ENCODE results near the gene GIMAP8. TPM values are rescaled to one million over a fixed set of nuclear protein-coding genes. Genes with fewer than 3 reads are reported as not detected.

GIMAP8 gene
- total and polyA plus RNA-seq, 2 donors = 14.3 to 15.2 TPM

GRCh38 chr7:150435390-150436073 is 14.9 kb upstream of the GIMAP8 start:
- H3K4me1 ChIP-seq (ENCODE audit: insufficient read depth) = no peaks in the 10 kb centered on the region
- no peak overlapping the region for H3K4me3 ChIP-seq (ENCODE audit: low read depth, low read length)
- H3K27ac ChIP-seq (ENCODE audit: low read depth) = no peak overlapping the region
- no peak for DNase-seq (ENCODE audit: extremely low spot score)
- H3K36me3 ChIP-seq (ENCODE audit: insufficient read depth) = no peaks in the 10 kb centered on the region
- WGBS = 73% methylated on average over 8 of the region's 8 CpGs

GRCh38 chr7:150439967-150440366 is 10.5 kb upstream of the GIMAP8 start:
- Histone ChIP-seq H3K4me3 (ENCODE audit: low read depth, low read length) (no peak overlapping the region), H3K27ac (ENCODE audit: low read depth) (no peak overlapping the region), H3K4me1 (ENCODE audit: insufficient read depth) (no peaks in the 10 kb centered on the region), H3K36me3 (ENCODE audit: insufficient read depth) (no peaks in the 10 kb centered on the region)
- 75% methylated on average over 2 of the region's 2 CpGs for WGBS
- no peak for DNase-seq (ENCODE audit: extremely low spot score)

GRCh38 chr7:150441524-150441923 is 8.9 kb upstream of the GIMAP8 start:
- no peak for DNase-seq (ENCODE audit: extremely low spot score)

DNA sequence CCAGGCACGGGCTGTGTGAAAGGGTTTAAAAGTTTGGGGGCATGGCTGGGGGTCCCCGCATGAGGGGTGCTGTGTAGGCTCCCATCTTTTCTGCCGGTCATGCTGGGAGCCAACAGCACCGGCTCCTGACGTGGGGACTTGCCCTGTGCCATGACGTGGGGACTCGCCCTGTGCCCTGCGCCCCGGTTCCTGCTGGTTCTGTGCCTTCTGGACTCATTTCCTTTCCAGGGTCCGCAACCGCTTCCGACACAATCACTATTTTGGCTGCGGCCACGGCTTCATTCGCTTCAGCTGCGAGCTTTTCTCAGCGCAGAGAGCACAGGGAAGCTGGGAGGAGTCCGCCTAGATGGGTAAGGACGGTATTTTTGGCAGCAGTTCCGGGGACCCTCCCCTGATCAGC is 7.6 kb upstream of the GIMAP8 start:
- Histone ChIP-seq H3K27ac (ENCODE audit: low read depth) (no peak overlapping the region), H3K36me3 (ENCODE audit: insufficient read depth) (no peaks in the 10 kb centered on the region), H3K4me3 (ENCODE audit: low read depth, low read length) (no peak overlapping the region), H3K4me1 (ENCODE audit: insufficient read depth) (no peaks in the 10 kb centered on the region)
- 95% methylated on average over 20 of the region's 20 CpGs for WGBS
- DNase-seq (ENCODE audit: extremely low spot score) = no peak

More at GRCh38 chr7:150441524-150441923, 8.9 kb upstream of the GIMAP8 start:
- no peaks in the 10 kb centered on the region for H3K4me1 ChIP-seq (ENCODE audit: insufficient read depth)
- no peak overlapping the region for H3K4me3 ChIP-seq (ENCODE audit: low read depth, low read length)
- H3K27ac ChIP-seq (ENCODE audit: low read depth) = no peak overlapping the region
- no peaks in the 10 kb centered on the region for H3K36me3 ChIP-seq (ENCODE audit: insufficient read depth)

DNA sequence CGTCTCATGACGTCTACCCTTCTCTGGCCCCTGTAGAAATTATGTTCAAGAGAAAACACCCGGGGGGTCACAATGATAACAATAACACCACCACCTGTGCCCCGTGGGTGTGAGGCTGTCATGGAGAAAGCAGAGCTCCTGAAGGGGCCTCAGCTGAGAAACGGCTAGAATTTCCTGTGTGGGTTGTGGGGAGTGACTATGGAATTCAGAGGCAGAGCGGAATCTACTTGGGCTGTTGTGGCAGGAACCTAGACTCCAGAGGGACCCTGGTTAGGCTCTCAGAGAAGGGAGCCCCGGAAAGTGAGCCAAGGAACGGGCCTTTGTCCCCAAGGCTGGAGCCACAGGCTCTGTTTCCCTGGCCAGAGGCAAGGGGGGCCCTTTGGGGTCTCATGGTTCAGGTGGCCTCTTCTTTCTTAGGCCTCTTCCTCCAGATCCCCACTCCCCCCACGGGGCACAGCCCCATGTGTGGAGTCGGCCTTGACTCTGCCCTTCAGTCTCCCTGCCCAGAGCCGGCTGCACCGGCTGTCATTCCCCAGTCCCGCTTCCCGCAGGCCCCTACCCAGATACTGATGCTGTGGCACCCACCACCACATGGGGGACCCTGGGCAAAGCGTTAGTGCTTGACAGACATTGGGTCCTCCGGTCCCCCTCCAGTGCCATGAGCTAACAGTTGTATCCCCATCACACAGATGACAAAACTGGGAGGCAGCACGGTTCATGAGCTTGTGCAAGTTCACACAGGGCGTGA is 6.5 kb upstream of the GIMAP8 start:
- Histone ChIP-seq H3K36me3 (ENCODE audit: insufficient read depth) (no peaks in the 10 kb centered on the region), H3K4me1 (ENCODE audit: insufficient read depth) (no peaks in the 10 kb centered on the region), H3K27ac (ENCODE audit: low read depth) (no peak overlapping the region), H3K4me3 (ENCODE audit: low read depth, low read length) (no peak overlapping the region)
- 79% methylated on average over 18 of the region's 18 CpGs for WGBS
- DNase-seq (ENCODE audit: extremely low spot score) = no peak

GRCh38 chr7:150444674-150445365 is 5.6 kb upstream of the GIMAP8 start:
- no peak overlapping the region for H3K27ac ChIP-seq (ENCODE audit: low read depth)
- no peak overlapping the region for H3K4me3 ChIP-seq (ENCODE audit: low read depth, low read length)
- no peak for DNase-seq (ENCODE audit: extremely low spot score)
- no peaks in the 10 kb centered on the region for H3K4me1 ChIP-seq (ENCODE audit: insufficient read depth)
- 71% methylated on average over 7 of the region's 7 CpGs for WGBS
- H3K36me3 ChIP-seq (ENCODE audit: insufficient read depth) = no peaks in the 10 kb centered on the region

GRCh38 chr7:150446288-150446938 is 4.0 kb upstream of the GIMAP8 start:
- Histone ChIP-seq H3K36me3 (ENCODE audit: insufficient read depth) (no peaks in the 10 kb centered on the region), H3K4me1 (ENCODE audit: insufficient read depth) (no peaks in the 10 kb centered on the region), H3K27ac (ENCODE audit: low read depth) (no peak overlapping the region), H3K4me3 (ENCODE audit: low read depth, low read length) (no peak overlapping the region)
- WGBS = 84% methylated on average over 2 of the region's 2 CpGs
- DNase-seq (ENCODE audit: extremely low spot score) = no peak

DNA sequence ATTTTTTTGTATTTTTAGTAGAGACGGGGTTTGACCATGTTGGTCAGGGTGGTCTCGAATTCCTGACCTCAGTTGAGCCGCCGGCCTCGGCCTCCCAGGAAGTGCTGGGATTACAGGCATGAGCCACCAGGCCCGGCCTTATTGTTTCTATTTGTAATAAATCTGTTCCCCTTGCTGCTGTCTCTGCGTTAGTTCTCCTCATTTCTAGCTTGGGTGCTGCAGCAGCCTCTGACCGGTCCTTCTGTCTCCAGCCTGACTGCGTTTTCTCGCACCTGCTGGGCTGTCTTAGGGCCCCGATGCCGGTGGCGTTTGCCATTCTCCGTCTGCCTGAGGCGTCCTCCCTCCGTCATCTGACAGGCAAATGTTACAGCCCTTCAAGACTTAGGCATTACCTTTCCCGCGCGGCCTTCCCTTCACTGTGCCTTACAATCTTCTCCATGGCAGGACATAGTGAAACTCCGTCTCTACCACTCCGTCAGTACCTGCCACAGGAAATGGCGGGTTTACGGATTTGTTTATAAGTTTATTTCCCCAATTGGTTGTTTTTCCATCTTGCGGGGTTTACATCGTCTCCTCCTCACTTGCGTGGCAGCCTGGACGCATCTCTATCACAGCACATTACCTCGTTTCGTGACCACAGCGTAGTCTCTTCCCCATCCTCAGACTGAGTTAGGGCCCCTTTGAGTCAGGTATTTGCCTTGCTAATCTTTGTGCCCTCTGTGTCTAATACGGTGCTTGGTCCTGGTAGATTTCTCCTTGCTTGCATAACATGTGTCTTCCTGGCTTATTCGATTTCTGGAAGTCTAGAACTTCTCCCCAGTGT is 2.3 kb upstream of the GIMAP8 start:
- no peak overlapping the region for H3K27ac ChIP-seq (ENCODE audit: low read depth)
- DNase-seq (ENCODE audit: extremely low spot score) = no peak
- H3K4me1 ChIP-seq (ENCODE audit: insufficient read depth) = no peaks in the 10 kb centered on the region
- no peak overlapping the region for H3K4me3 ChIP-seq (ENCODE audit: low read depth, low read length)
- WGBS = 69% methylated on average over 32 of the region's 32 CpGs
- no peaks in the 10 kb centered on the region for H3K36me3 ChIP-seq (ENCODE audit: insufficient read depth)

GRCh38 chr7:150448789-150449147 is 1.7 kb upstream of the GIMAP8 start:
- H3K4me3 ChIP-seq (ENCODE audit: low read depth, low read length) = no peak overlapping the region
- peak; percentile 21 for DNase-seq (ENCODE audit: extremely low spot score)
- H3K27ac ChIP-seq (ENCODE audit: low read depth) = no peak overlapping the region
- H3K36me3 ChIP-seq (ENCODE audit: insufficient read depth) = no peaks in the 10 kb centered on the region
- H3K4me1 ChIP-seq (ENCODE audit: insufficient read depth) = no peaks in the 10 kb centered on the region
- WGBS = under 1% methylated on average over 6 of the region's 6 CpGs

DNA sequence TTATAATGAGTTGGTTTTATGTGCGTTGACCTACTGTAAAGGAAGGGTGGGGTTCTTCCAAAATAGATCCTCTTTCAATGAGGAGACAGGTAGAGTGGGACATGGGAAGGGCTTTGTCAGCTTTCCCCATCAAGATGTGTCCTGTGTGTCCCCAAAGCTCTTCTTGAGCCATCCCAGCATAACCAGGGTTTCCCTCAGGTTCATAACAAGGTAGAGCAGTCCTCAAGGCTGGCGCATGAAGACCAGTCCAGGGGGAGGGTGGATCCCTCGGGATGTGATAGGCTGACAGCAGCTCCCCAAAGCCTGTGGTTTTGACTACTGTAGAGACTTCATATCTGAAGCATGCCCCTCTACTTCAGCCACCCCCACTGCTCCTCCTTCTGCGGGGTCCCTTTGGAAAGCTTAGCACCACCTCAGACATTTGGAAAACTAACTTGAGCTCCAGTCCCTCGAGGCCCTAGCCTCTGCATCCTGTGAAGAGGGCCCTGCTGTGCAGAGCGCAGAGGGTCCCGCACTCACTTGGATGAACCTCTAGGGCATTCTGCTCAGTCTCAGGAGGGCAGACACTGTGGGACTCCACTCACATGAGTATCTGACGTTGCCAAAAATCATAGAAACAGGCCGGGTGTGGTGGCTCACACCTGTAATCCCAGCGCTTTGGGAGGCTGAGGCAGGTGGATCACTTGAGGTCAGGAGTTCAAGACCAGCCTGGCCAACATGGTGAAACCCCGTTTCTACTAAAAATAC is 1.1 kb upstream of the GIMAP8 start:
- DNase-seq (ENCODE audit: extremely low spot score) = no peak
- Histone ChIP-seq H3K4me3 (ENCODE audit: low read depth, low read length) (no peak overlapping the region), H3K27ac (ENCODE audit: low read depth) (no peak overlapping the region), H3K36me3 (ENCODE audit: insufficient read depth) (no peaks in the 10 kb centered on the region), H3K4me1 (ENCODE audit: insufficient read depth) (no peaks in the 10 kb centered on the region)
- WGBS = 80% methylated on average over 11 of the region's 11 CpGs

DNA sequence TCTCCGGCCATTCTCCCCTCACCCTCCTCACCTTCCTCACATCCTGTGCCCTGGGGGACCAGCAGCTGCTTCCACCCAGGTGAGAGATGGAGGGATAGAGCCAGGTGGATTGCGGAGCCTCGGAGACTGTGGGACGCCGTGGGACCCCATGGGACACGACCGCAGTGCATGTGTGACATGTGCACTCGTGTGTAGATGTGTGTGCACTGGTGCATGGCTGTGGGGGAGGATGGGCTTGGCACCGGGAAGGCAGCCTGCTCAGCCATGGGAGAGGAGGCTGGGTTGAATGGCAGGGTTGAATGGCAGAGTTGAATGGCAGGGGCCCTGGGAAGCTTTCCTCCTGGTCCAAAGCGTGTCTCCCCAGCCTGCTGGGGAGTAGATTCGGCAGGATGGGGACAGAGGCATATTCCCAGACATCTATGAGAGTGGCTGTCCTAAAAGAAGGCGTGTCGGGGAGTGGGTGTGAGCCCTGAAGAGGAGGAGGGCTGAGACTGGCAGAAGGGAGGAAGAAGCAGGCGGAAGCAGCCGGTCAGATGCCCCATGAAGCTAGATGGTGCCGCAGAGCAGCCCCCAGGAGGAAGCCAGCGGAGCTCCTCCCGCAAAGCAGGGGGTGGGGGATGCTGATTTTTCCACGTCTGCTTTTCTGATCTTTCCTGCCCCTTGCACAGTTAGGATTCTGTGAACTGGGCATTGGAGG is 815 bp downstream of the GIMAP8 start:
- Histone ChIP-seq H3K27ac (ENCODE audit: low read depth) (no peak overlapping the region), H3K4me1 (ENCODE audit: insufficient read depth) (no peaks in the 10 kb centered on the region), H3K4me3 (ENCODE audit: low read depth, low read length) (peak overlapping the region; percentile 50), H3K36me3 (ENCODE audit: insufficient read depth) (no peaks in the 10 kb centered on the region)
- WGBS = 61% methylated on average over 19 of the region's 19 CpGs
- no peak for DNase-seq (ENCODE audit: extremely low spot score)

GRCh38 chr7:150451833-150452461 is 1.5 kb downstream of the GIMAP8 start:
- DNase-seq (ENCODE audit: extremely low spot score) = no peak

More at GRCh38 chr7:150451833-150452461, 1.5 kb downstream of the GIMAP8 start:
- H3K4me3 ChIP-seq (ENCODE audit: low read depth, low read length) = peak overlapping the region; percentile 50
- no peaks in the 10 kb centered on the region for H3K4me1 ChIP-seq (ENCODE audit: insufficient read depth)
- 61% methylated on average over 8 of the region's 8 CpGs for WGBS
- H3K36me3 ChIP-seq (ENCODE audit: insufficient read depth) = no peaks in the 10 kb centered on the region
- no peak overlapping the region for H3K27ac ChIP-seq (ENCODE audit: low read depth)
